Activated CD4-positive, CD25-positive, alpha-beta regulatory T cell treated with anti-CD3 and anti-CD28 coated beads, Interleukin-2, amount 50 U/mL, for 24 hours (primary cell): Measurements from ENCODE around the gene SNRPA1.

Source experiments
- ATAC-seq, 2 donors: fragments of 150-1000 bp; cut with Tn5 transposase; one replicate each; pipeline ENCODE4 v1.10.0; 2021; ENCODE audit warnings: mild to moderate bottlenecking in 1 of 2, moderate library complexity in 1 of 2

The SNRPA1 gene

DNA sequence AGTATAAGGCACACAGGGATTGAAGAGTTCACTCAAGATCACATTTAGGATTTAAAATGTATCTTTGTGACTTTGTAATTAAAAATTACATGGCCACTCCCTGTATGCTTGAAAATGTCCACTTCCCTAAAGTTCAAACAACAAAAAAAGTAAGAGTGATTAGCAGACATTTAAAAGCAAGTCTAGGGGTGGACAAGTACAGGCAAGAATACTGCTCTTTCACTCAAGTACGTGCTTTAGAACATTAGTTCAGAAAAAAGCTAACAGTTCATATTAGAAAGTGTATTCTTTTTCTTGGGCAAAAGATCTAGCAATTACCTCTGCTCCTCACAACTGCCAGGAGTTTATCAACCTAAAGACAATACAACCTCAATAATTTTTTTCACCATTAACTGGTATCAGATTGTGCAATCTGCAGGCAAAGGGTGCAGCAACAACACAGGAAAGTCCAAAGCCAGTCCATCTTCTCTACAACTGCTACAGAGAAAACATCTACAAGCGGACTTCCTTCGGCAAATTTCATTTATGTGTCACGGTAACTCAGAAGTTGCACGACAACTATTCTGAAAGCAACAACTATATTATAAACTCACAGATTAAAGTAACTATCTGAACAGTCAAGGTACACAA lies 61.3 kb downstream of the SNRPA1 start:
- ATAC-seq = no peak

DNA sequence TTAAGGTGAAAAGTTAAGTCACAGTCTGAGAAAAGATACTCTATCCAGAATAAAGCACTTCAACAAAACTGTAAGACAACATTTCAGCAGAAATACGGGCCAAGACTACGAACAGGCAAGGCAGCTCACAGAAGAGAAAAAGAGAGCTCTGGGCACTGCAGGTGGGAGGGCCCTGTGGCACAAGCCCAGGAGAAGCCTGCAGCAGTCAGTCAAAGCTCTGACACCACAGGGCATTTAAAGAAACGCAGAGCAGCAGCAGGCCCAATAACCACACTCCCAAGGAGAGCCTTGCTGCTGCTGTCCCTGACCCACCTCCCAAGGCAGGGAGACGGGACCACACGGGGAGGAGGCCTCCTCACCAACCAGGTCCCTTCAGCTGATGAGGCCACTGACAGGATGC lies 62.4 kb downstream of the SNRPA1 start:
- no peak for ATAC-seq
